Measurements from ENCODE around the gene AGTR1. TPM values are rescaled to one million over a fixed set of nuclear protein-coding genes. Genes with fewer than 3 reads are reported as not detected.
"Not testable (repeated sequence)": the region's sequence is repeated elsewhere in the genome, so short reads cannot be mapped to it uniquely, and the experiment has no call there.

The AGTR1 gene
- total and polyA plus RNA-seq, 12 donors: 20.6 to 89.2 (median 58.3) TPM

- no peak for DNase-seq
- Histone ChIP-seq H3K36me3 (replicated peaks in 1 of 2) (no peaks in the 10 kb centered on the region), H3K27ac (no peak overlapping the region), H3K9me3 (replicated peaks in 1 of 3) (no peaks in the 10 kb centered on the region), H3K4me3 (no peak overlapping the region), H3K4me1 (replicated peaks in 1 of 2) (no peaks in the 10 kb centered on the region), H3K27me3 (no peaks in the 10 kb centered on the region)
- WGBS, 4 donors: 17 to 94% (median 88%) methylated on average over 3 of the region's 3 CpGs
- TF ChIP-seq CTCF (IDR thresholded peaks at IDR 0.05): no peak
- intact Hi-C loops (cut with DNase I): no loop called here
Observed at GRCh38 chr3:148748283-148748682, 50.6 kb downstream of the AGTR1 start.

GRCh38 chr3:148750296-148750695 lies 52.6 kb downstream of the AGTR1 start:
- no peaks in the 10 kb centered on the region for H3K4me1 ChIP-seq (replicated peaks in 1 of 2)
- H3K27ac ChIP-seq: no peak overlapping the region
- H3K4me3 ChIP-seq: no peak overlapping the region
- intact Hi-C loops (cut with DNase I): no loop called here
- TF ChIP-seq POLR2A (IDR thresholded peaks at IDR 0.05) (no peak), CTCF (IDR thresholded peaks at IDR 0.05) (no peak)
- H3K9me3 ChIP-seq (replicated peaks in 1 of 3): no peaks in the 10 kb centered on the region
- H3K27me3 ChIP-seq: no peaks in the 10 kb centered on the region
- no peak for DNase-seq
- WGBS, 4 donors: 61 to 78% (median 70%) methylated on average over 3 of the region's 3 CpGs
- H3K36me3 ChIP-seq (replicated peaks in 1 of 2): no peaks in the 10 kb centered on the region

GRCh38 chr3:148751461-148751860 lies 53.8 kb downstream of the AGTR1 start:
- no peaks in the 10 kb centered on the region for H3K9me3 ChIP-seq (replicated peaks in 1 of 3)
- WGBS, 4 donors: 84 to 89% (median 86%) methylated on average over 3 of the region's 3 CpGs

GRCh38 chr3:148753385-148753784 lies 55.7 kb downstream of the AGTR1 start:
- intact Hi-C loops (cut with DNase I): not testable (repeated sequence)

More at GRCh38 chr3:148751461-148751860, 53.8 kb downstream of the AGTR1 start:
- DNase-seq: no peak
- no peaks in the 10 kb centered on the region for H3K27me3 ChIP-seq
- no peaks in the 10 kb centered on the region for H3K36me3 ChIP-seq (replicated peaks in 1 of 2)
- H3K27ac ChIP-seq: no peak overlapping the region
- no peak overlapping the region for H3K4me3 ChIP-seq
- intact Hi-C loops (cut with DNase I): no loop called here
- TF ChIP-seq CTCF (IDR thresholded peaks at IDR 0.05) (no peak), POLR2A (IDR thresholded peaks at IDR 0.05) (no peak)
- H3K4me1 ChIP-seq (replicated peaks in 1 of 2): no peaks in the 10 kb centered on the region

GRCh38 chr3:148755570-148755969 lies 57.9 kb downstream of the AGTR1 start:
- DNase-seq: no peak
- intact Hi-C loops (cut with DNase I): no loop called here
- Histone ChIP-seq H3K27ac (no peak overlapping the region), H3K4me1 (replicated peaks in 1 of 2) (no peaks in the 10 kb centered on the region), H3K27me3 (no peaks in the 10 kb centered on the region), H3K9me3 (replicated peaks in 1 of 3) (no peaks in the 10 kb centered on the region), H3K36me3 (replicated peaks in 1 of 2) (no peaks in the 10 kb centered on the region), H3K4me3 (no peak overlapping the region)
- TF ChIP-seq POLR2A (IDR thresholded peaks at IDR 0.05): no peak
- no peak for TF ChIP-seq CTCF (IDR thresholded peaks at IDR 0.05)

More at GRCh38 chr3:148753385-148753784, 55.7 kb downstream of the AGTR1 start:
- not testable (repeated sequence) for H3K9me3 ChIP-seq (replicated peaks in 1 of 3); DNase-seq; H3K4me3 ChIP-seq; H3K4me1 ChIP-seq (replicated peaks in 1 of 2); H3K36me3 ChIP-seq (replicated peaks in 1 of 2); H3K27ac ChIP-seq; H3K27me3 ChIP-seq
- 89 to 91% (median 90%) methylated on average over 5 of the region's 5 CpGs for WGBS, 4 donors
